Stimulated activated CD8-positive, alpha-beta memory T cell treated with anti-CD3 and anti-CD28 coated beads, Interleukin-15, amount 100 ng/mL, for 48 hours (primary cell): ENCODE results near the gene IPCEF1.

Experiments used
- DNase-seq, 2 donors: peaks; one replicate each; pipeline ENCODE4 v3.0.0-alpha.2; 2020; ENCODE audit warnings: low read depth in 2 of 2

Gene IPCEF1

DNA sequence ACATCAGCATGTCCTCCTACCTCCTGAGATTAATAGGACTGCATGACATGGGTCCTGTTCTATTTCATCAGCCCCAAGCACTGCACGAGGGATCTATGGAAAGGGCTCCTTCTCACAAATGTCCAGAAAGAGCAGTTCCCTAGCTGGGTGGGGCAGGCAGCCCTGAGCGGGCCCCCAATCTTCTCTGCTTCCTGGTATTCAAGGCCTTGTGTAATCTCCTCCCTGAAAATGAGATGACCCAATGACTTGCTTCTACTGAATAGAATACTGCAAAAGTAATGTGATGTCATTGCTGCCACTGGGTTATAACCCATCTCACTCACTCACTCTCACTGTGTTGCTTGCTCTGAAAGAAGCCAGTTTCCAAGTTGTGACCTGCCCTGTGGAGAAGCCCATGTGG, 191.1 kb downstream of the IPCEF1 start:
- DNase-seq, result no peak

GRCh38 chr6:154164397-154164796, 192.2 kb downstream of the IPCEF1 start:
- no peak for DNase-seq

DNA sequence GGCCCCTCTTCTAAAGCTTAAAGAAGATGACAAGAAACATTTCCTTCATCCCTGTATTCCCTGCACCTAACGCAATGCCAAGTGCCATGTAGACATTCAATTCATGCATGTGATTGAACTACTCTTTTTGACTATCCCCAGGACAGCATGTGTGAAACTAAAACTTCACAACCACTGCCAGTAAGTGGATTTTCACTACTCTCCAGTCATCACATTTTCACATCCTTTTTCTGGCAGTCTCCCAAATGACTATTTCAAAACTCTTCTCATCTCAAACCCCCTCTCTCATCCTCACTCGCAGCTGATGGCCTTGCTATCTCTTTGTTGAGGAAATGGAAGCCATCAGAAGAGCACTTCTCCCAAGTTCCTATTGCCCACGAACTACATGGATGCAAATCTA, 194.9 kb downstream of the IPCEF1 start:
- DNase-seq, result no peak

DNA sequence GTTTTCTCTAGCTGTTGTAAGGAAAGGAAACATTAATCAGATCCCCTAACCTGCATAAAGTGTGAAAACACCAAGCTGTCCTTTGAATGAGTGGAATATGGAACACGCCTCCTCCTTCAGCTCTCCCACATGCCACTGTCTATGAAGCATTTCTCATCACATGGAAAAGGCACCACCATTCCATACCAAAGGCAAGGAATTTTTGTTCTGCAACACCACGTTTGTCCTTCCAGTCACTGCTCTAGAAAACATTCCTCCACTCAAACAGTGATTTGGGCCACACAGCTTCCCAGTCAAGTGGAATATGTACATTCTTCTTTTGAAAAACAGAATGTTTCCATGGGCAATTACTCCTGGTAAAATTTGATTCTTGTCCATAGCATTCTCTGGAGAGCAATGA, 197.5 kb downstream of the IPCEF1 start:
- no peak for DNase-seq

DNA sequence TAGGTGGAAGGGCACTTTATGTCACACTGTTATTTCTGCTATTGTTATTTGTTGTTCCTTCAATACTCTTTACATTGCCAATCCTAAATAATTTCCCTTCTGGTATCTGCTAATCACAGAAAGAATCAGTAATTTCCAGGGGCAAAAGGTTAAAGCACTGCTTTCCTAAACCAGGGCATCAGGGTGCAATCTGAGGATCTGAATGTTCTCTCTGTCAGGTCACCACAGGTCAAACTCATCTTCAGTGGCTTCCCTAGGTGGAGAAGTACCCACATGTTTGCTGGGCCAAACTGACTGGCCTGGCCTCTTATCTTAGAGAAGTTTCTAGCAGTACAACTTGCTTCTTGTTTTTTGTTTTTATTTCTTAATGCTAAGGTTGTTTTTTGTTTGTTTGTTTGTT, 198.9 kb downstream of the IPCEF1 start:
- DNase-seq, result no peak

DNA sequence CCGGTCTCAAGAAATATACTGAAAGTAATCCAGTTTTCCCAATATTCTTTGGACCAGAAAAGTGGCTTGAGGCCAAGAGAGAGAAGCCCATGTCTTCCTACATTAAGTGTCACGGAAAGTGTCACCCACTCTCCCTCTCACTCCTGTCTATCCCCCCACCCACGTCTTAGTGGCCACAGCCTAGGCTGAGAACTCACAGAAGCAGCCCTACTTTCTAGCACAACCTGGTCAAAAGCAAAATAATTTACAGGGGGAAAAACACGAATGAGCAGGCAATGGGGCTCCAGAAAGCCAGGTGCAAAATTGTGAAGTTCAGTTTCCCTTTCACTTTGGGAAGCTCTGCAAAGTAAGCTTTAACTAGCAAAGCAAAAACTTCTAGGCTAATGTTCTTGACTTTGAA, 199.5 kb downstream of the IPCEF1 start:
- no peak for DNase-seq

DNA sequence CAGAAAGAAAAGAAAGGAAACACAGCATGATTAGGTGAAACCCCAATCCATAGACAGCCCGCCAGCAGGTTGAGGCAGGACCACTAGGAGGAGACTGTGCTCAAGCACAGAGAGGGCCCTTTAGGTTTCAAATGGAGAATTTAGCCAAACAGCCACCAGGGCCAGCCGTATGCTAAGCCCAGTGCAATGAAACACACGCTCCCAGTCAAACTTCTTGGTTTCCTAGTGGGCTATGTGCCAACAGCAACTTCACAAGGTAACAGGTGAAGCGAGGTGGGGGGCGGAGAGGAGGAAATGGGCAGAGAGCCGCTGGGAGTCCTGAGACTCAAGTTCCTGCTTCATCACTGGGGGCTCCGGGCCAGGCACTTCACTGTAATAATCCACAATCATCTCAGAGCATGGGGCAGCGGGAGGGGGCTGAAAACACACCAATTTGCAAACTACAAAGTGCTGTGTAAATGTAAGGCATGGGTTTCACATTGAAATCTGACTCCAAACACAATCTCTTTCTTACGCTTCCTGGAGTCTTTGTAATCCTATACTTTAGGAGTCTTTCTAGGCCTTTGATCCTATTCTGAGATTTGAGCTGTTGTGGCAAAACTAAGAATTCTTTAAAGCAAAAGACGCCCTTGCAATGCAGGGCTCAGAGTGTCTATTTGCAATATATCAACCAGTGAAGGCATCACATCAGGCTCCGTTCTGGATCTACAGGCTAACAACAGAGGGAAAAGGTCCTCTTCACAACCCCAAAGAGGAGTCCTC, 200.3 kb downstream of the IPCEF1 start:
- DNase-seq, result peak; percentile 42 to 44

DNA sequence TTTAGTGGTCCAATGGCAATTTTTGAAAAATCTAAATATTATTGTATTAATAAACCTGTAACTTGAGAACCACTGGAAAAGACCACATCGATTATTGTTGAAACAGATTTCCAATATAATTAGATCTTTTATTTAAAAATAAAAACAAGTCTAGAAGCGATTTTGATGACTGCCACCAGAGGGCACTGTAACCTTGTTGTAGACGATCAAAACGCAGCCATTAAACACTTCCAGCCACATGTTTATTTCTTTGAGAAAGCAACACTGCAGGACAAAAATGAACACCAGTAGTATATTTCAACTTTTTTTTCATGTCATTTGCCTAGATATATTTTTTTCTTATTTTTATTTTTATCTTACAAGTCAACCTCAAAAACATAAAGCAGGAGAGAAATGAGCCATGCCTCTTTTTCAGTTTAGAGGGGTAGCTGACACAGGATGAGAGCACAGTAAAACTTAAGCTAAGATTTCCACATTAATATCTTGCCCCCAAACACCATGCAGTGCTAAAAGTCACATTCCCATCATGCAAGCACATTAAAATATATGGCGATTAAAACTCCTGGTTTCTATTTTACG, 202.1 kb downstream of the IPCEF1 start:
- peak in 1 of 2 donors; percentile 32 for DNase-seq

GRCh38 chr6:154143753-154144152, 212.8 kb downstream of the IPCEF1 start:
- no peak for DNase-seq

- no peak for DNase-seq
These were observed 215.9 kb downstream of the IPCEF1 start for GRCh38 chr6:154140743-154141142.

GRCh38 chr6:154139892-154140291, 216.7 kb downstream of the IPCEF1 start:
- no peak for DNase-seq

- no peak for DNase-seq
These were observed 217.8 kb downstream of the IPCEF1 start for GRCh38 chr6:154138793-154139192.

GRCh38 chr6:154134471-154135147, 222.0 kb downstream of the IPCEF1 start:
- DNase-seq, result no peak

DNA sequence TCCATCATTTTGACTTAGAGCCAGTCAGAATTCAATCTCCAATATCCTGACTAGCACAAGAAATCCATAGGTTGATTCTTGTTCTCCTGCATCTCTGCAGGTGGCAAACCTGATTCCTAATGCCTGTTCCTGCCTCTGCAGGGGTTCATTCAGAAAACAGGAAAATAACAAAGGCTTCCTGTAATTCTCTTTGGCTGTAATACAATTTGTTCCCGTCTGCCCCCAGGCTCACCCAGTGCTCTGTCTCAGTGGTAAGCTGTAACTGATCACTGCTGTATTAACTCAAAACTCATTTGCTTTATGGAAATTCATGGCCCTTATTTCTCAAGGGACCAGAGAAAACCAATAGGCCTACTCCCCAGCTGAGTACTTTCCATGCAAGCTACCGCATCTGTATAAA, 228.9 kb downstream of the IPCEF1 start:
- DNase-seq, result no peak

DNA sequence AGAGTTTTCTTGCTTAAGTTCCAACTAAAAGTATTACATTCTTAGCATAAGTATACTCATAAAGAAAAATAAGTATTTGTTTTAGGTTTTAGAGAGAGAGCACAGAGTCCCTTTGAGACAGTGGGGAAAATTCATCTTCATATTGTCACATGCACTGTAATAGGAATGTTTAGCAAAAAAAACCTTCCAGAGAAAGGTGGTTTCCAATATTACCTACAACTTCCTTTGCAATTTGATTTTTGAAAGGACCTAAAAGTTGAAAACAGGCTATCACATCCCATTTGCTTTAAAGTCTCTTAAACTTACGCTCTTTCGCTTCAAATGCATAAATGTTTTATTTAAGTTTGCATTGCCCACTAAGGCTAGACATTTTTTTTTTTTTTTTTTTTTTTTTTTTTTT, 231.2 kb downstream of the IPCEF1 start:
- no peak for DNase-seq

GRCh38 chr6:154123155-154123956, 233.2 kb downstream of the IPCEF1 start:
- DNase-seq, result no peak

DNA sequence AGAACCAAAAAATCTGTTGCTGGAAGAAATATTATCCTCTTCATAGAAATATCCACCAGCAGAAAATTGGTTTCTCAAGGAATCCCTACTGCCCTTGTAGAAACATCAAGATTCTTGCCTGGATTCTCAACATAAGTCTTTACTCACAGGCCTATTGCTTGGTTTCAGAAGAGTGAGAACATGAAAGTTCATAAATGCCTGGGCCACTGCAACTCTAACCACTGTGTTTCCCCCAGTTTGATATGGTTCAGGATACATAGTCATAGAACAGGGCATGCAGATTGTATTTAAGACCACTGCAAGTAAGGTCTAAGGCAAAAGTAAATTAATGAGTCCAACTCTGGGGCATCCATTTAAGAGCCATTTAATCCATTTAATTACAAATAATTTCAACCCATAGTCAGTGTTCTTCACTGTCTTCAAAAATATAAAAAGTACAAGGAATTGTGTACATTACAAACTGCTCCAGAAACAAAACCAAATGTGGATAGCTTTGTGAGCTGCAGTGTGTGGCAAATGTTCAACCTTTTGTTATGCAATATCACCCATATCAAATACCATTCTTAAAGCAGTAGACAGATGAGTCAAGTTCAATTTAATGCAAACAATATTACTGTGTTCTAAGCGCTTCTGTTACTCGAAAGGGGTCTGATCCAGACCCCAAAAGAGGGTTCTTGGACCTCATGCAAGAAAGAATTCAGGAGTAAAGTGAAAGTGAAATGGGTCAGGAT, 234.2 kb downstream of the IPCEF1 start:
- DNase-seq, result no peak

DNA sequence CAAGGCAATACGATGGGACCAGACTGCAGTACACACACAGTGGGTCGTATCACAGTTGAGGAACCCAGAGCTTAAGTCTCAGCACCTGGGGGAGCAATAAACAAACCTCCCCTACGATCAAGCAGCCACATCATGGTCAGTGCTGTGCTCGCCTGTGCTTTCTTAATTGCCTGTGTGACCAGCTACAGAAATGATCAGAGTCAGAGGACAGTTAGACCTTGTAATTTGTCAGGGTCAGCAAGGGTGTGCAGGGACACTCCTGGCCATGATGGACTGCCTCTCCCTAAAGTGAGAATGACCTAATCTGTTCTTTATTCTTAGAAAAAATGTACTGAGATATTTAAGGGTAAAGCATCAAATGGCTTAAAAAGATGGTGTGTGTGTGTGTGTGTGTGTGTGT, 239.1 kb downstream of the IPCEF1 start:
- DNase-seq, result no peak

DNA sequence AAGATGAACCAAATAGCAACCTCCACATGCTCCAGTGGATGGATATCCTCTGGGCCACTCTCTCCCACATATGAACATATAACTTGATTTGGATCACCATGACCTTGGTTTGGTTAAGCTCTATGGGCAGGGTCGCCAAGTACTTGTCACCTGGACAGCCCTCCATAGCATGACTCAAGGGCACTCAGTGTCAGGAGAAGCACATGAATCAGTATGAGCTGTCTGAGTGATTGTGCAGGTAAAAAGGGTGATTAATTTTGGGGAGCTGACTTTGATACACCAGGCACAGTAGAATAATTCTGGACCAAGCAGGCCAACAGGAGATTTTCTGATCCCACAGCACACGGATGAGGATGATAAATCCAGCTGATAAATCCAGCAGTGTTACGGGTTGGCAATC, 243.2 kb downstream of the IPCEF1 start:
- no peak for DNase-seq

- no peak for DNase-seq
These were observed 244.3 kb downstream of the IPCEF1 start for GRCh38 chr6:154112181-154112809.

GRCh38 chr6:154111025-154111424, 245.6 kb downstream of the IPCEF1 start:
- no peak for DNase-seq
